Liver (tissue), 9 donors: ENCODE data around the gene SSNA1. TPM values are rescaled to one million over a fixed set of nuclear protein-coding genes. Genes with fewer than 3 reads are reported as not detected.

Source experiments
- DNase-seq: peaks from one replicate; pipeline ENCODE4 v3.0.0-alpha.2; 2017; ENCODE audit warnings: low spot score
- H3K27ac ChIP-seq, 2 donors: one replicate each; pipeline ENCODE4 v1.7.0; 2013; ENCODE audit warnings: inconsistent platforms in 2 of 2, low read length in 2 of 2, control low read depth in 1 of 2, low read depth in 1 of 2, mild to moderate bottlenecking in 1 of 2
- H3K27me3 ChIP-seq, 4 donors: one replicate each; pipeline versions ENCODE4 v1.6.1 to v1.7.0; 2013; ENCODE audit warnings: low read length in 3 of 4, inconsistent platforms in 1 of 4, mild to moderate bottlenecking in 1 of 4, moderate library complexity in 1 of 4; ENCODE audit not compliant: control insufficient read depth in 4 of 4, insufficient read depth in 4 of 4
- H3K36me3 ChIP-seq, 4 donors: one replicate each; pipeline versions ENCODE4 v1.6.1 to v1.7.0; 2013; ENCODE audit warnings: low read length in 3 of 4, mild to moderate bottlenecking in 3 of 4, low read depth in 1 of 4, moderate library complexity in 1 of 4; ENCODE audit not compliant: control insufficient read depth in 4 of 4, insufficient read depth in 3 of 4
- H3K4me1 ChIP-seq, 4 donors: one replicate each; pipeline versions ENCODE4 v1.6.1 to v1.7.0; 2013; ENCODE audit warnings: low read length in 3 of 4, mild to moderate bottlenecking in 3 of 4, moderate library complexity in 1 of 4; ENCODE audit not compliant: control insufficient read depth in 4 of 4, insufficient read depth in 4 of 4
- H3K4me3 ChIP-seq, 3 donors: one replicate each; pipeline versions ENCODE4 v1.6.1 to v1.7.0; 2013; ENCODE audit warnings: low read length in 3 of 3, control low read depth in 1 of 3, low read depth in 1 of 3, mild to moderate bottlenecking in 1 of 3
- H3K9ac ChIP-seq, 2 donors: one replicate each; pipeline ENCODE4 v1.7.0; 2013; ENCODE audit warnings: low read length in 2 of 2, mild to moderate bottlenecking in 2 of 2, moderate library complexity in 2 of 2, control low read depth in 1 of 2, low read depth in 1 of 2
- H3K9me3 ChIP-seq, 4 donors: one replicate each; pipeline versions ENCODE4 v1.6.1 to v1.7.0; 2013; ENCODE audit warnings: low read length in 3 of 4; ENCODE audit not compliant: control insufficient read depth in 4 of 4
- ATF3 ChIP-seq: IDR thresholded peaks from 2 replicates; pipeline ENCODE4 v1.6.1; 2016; ENCODE audit warnings: antibody characterized with exemption
- FOXA1 ChIP-seq: IDR thresholded peaks from 2 replicates; pipeline ENCODE4 v1.6.1; 2016; ENCODE audit warnings: antibody characterized with exemption
- FOXA2 ChIP-seq: IDR thresholded peaks from 2 replicates; pipeline ENCODE4 v1.6.1; 2016; ENCODE audit warnings: antibody characterized with exemption
- GABPA ChIP-seq, 2 donors: IDR thresholded peaks in 1 of 2; conservative IDR thresholded peaks in 1 of 2; 2 replicates each; pipeline ENCODE4 v1.6.1; 2016; ENCODE audit warnings: antibody characterized with exemption in 2 of 2, mild to moderate bottlenecking in 1 of 2, moderate library complexity in 1 of 2
- HNF4A ChIP-seq, 2 donors: conservative IDR thresholded peaks; 2 replicates each; pipeline ENCODE4 v1.6.1; 2016; ENCODE audit warnings: antibody characterized with exemption in 2 of 2, mild to moderate bottlenecking in 2 of 2
- HNF4G ChIP-seq: IDR thresholded peaks from 2 replicates; pipeline ENCODE4 v1.6.1; 2016; ENCODE audit warnings: antibody characterized with exemption
- RAD21 ChIP-seq, 2 donors: IDR thresholded peaks; 2 replicates each; pipeline ENCODE4 v1.6.1; 2016; ENCODE audit warnings: antibody characterized with exemption in 2 of 2, mild to moderate bottlenecking in 2 of 2
- REST ChIP-seq: IDR thresholded peaks from 2 replicates; pipeline ENCODE4 v1.6.1; 2016; ENCODE audit warnings: antibody characterized with exemption, mild to moderate bottlenecking
- TAF1 ChIP-seq: conservative IDR thresholded peaks from 2 replicates; pipeline ENCODE4 v1.6.1; 2016; ENCODE audit warnings: antibody characterized with exemption, mild to moderate bottlenecking
- ZBTB33 ChIP-seq: IDR thresholded peaks from 2 replicates; pipeline ENCODE4 v1.6.1; 2016; ENCODE audit warnings: antibody characterized with exemption
- WGBS: extraction: QIAGEN DNeasy Blood & Tissue Kit; methylation state at CpG from one replicate; pipeline ENCODE4 v1.1.7; 2013; 5-methylcytosine and 5-hydroxymethylcytosine counted together
- polyA plus RNA-seq, 2 donors: library from polyadenylated mRNA; stranded (reverse) in 1 of 2; unstranded in 1 of 2; fragments of 200-250 nt in 1 of 2; fragments of >200 nt in 1 of 2; fragmentation: Nextera tagmentation in 1 of 2; extraction: Ambion mirVana in 1 of 2; gene quantifications; one replicate each; pipeline versions ENCODE4 v1.2.1 to v1.2.3, GENCODE V29; 2013 to 2015
- total RNA-seq, 2 donors: library from RNA; depleted of rRNA; stranded (reverse); fragments of >200 nt; gene quantifications; one replicate each; pipeline ENCODE4 v1.2.3, GENCODE V29; 2014
- TF ChIP-seq, protein P1 (sequence below): fragments of 150-350 bp; IDR thresholded peaks from 2 replicates; pipeline ENCODE4 v1.5.1; 2017; ENCODE audit warnings: improper control_type of control experiment, low read depth, low read length; ENCODE audit not compliant: missing input control
- donor health status: healthy.
- donor health status: healthy.
- donor health status: healthy.
- donor health status: healthy.
- donor health status: healthy.

SSNA1 gene
- total and polyA plus RNA-seq, 4 donors, result 29.8 to 44.2 (median 40.3) TPM

GRCh38 chr9:137176302-137177182 is 11.9 kb upstream of the SSNA1 start:
- DNase-seq, result no peak
- 61% methylated on average over 17 of the region's 17 CpGs for WGBS

GRCh38 chr9:137178201-137178938 is 10.1 kb upstream of the SSNA1 start:
- no peak for DNase-seq
- Histone ChIP-seq H3K27me3 (no peaks in the 10 kb centered on the region), H3K9me3 (no peaks in the 10 kb centered on the region), H3K27ac (no peak overlapping the region), H3K9ac (no peak overlapping the region), H3K4me1 (no peaks in the 10 kb centered on the region), H3K4me3 (no peak overlapping the region), H3K36me3 (peaks cover 11 to 47% (median 22%) of the 10 kb centered on the region in 4 donors)
- no peak for TF ChIP-seq ZBTB33
- no peak for TF ChIP-seq GABPA (IDR thresholded peaks at IDR 0.05 in 1 of 2, conservative IDR thresholded peaks at IDR 0.05 in 1 of 2)
- 92% methylated on average over 23 of the region's 23 CpGs for WGBS

More at GRCh38 chr9:137176302-137177182, 11.9 kb upstream of the SSNA1 start:
- H3K27ac ChIP-seq, result no peak overlapping the region
- H3K9me3 ChIP-seq, result no peaks in the 10 kb centered on the region
- H3K27me3 ChIP-seq, result no peaks in the 10 kb centered on the region
- peaks cover 9 to 32% (median 15%) of the 10 kb centered on the region in 4 donors for H3K36me3 ChIP-seq
- no peak overlapping the region for H3K4me3 ChIP-seq
- H3K9ac ChIP-seq, result no peak overlapping the region
- TF ChIP-seq ATF3, result no peak
- TF ChIP-seq, protein P1, sequence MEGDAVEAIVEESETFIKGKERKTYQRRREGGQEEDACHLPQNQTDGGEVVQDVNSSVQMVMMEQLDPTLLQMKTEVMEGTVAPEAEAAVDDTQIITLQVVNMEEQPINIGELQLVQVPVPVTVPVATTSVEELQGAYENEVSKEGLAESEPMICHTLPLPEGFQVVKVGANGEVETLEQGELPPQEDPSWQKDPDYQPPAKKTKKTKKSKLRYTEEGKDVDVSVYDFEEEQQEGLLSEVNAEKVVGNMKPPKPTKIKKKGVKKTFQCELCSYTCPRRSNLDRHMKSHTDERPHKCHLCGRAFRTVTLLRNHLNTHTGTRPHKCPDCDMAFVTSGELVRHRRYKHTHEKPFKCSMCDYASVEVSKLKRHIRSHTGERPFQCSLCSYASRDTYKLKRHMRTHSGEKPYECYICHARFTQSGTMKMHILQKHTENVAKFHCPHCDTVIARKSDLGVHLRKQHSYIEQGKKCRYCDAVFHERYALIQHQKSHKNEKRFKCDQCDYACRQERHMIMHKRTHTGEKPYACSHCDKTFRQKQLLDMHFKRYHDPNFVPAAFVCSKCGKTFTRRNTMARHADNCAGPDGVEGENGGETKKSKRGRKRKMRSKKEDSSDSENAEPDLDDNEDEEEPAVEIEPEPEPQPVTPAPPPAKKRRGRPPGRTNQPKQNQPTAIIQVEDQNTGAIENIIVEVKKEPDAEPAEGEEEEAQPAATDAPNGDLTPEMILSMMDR, result peak; percentile 50
- peak in 1 of 2 donors; percentile 78 for TF ChIP-seq RAD21 (IDR thresholded peaks at IDR 0.05)
- H3K4me1 ChIP-seq, result no peaks in the 10 kb centered on the region

DNA sequence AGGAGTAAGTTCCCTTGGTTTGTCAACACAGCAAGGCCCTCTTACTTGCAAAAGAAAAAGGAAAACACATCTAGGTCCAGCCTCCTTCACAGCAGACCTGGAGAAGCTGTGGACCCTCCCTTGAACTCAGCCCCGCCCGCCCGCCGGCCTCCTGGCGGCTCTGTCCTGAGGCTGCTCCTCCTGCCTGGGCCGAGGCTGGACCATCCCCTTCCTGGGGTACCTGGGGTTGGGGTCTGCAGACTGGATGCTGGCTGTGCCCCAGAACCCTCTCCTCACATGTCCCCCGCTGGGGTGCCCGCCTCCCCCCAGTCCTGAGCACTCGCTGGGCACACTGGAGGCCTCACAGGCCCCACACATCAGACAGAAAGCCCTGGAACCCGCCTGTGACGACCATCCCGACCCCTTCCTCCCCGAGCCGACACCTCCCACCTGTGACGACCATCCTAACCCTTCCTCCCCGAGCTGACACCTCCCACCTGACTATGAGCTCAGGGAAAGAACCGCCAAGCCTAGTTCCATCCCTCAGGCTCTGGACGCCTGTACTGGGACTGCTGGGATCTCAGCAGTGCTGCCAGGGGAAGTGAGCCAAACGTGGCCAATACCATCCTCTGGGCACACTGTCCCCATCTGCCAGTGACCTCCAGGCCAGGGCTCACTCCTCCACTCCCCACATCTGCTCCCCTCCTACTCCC is 9.4 kb upstream of the SSNA1 start:
- 91% methylated on average over 19 of the region's 19 CpGs for WGBS
- no peak overlapping the region for H3K4me3 ChIP-seq
- peaks cover 15 to 53% (median 25%) of the 10 kb centered on the region in 4 donors for H3K36me3 ChIP-seq
- no peak for TF ChIP-seq REST
- TF ChIP-seq GABPA (IDR thresholded peaks at IDR 0.05 in 1 of 2, conservative IDR thresholded peaks at IDR 0.05 in 1 of 2), result no peak
- no peak for TF ChIP-seq FOXA2
- no peak for TF ChIP-seq TAF1
- TF ChIP-seq, protein P1, result no peak
- TF ChIP-seq FOXA1, result no peak
- TF ChIP-seq RAD21 (IDR thresholded peaks at IDR 0.05), result no peak
- TF ChIP-seq HNF4A (conservative IDR thresholded peaks at IDR 0.05), result no peak
- TF ChIP-seq ATF3, result no peak
- no peak for TF ChIP-seq HNF4G

More for the DNA sequence above, 9.4 kb upstream of the SSNA1 start:
- no peak overlapping the region for H3K27ac ChIP-seq
- no peaks in the 10 kb centered on the region for H3K27me3 ChIP-seq
- H3K9ac ChIP-seq, result no peak overlapping the region
- no peak for DNase-seq
- no peaks in the 10 kb centered on the region for H3K9me3 ChIP-seq
- H3K4me1 ChIP-seq, result no peaks in the 10 kb centered on the region
